Measurements from ENCODE around the gene ST6GALNAC4.

The ST6GALNAC4 gene

DNA sequence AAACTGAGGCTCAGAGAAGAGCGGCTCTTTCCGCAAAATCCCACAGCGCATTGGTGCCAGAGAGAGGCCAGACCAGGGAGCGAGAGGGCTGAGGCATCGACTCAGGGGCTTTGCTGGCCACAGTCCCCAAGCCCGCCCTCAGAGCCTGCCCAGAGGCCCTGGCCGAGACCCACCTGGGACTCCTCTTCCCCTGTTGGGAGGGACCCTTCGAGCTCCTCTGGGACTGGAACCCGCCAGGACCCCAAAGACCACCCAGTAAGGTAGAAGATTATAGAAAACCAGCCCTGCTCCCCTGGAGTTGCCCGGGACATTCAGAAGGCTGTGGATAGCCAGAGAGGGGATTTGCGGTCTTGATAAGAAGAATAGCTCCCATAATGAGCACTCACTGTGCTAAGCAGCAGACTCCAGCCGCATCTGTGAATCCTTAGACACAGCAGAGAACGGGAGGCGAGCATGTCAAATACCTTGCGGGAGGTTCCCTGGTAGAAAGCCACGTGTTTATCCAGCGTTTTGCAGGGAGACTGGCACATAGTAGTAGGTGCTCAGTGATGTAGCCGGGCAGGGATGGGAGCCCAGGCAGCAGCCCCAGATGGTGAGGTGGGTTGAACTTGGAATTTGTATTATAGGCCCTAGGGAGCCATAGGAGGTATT is 38.7 kb downstream of the ST6GALNAC4 start:
- Histone ChIP-seq H2BK12ac (ENCODE audit: low read length) (no peak overlapping the region), H3K9ac (ENCODE audit: low read depth, low read length, poor library complexity) (peak overlapping the region; percentile 83), H3K23ac (ENCODE audit: low read depth, low read length, poor library complexity) (no peak overlapping the region), H2BK5ac (ENCODE audit: low read length) (no peak overlapping the region), H3K4me3 (ENCODE audit: low read length in 2 of 2) (peak overlapping the region; percentile 50 to 76), H2BK120ac (ENCODE audit: low read depth, low read length) (peak overlapping the region; percentile 29), H3K4me2 (ENCODE audit: insufficient read depth, low read length, poor library complexity, severe bottlenecking) (peak overlapping the region; percentile 76), H2AK5ac (ENCODE audit: low read depth, low read length) (no peak overlapping the region), H3K4me1 (ENCODE audit: control insufficient read depth in 2 of 2, insufficient read depth in 1 of 2, low read depth in 1 of 2, low read length in 2 of 2) (peaks cover 15 to 41% of the 10 kb centered on the region in 2 donors), H3K9me3 (replicated peaks in 1 of 2; ENCODE audit: control insufficient read depth in 2 of 2, insufficient read depth in 1 of 2, low read depth in 1 of 2, low read length in 2 of 2) (no peaks in the 10 kb centered on the region), H2AFZ (ENCODE audit: low read length) (peak overlapping the region; percentile 96), H3K79me1 (ENCODE audit: low read depth, low read length) (peaks cover 5% of the 10 kb centered on the region), H2BK15ac (ENCODE audit: low read length) (no peak overlapping the region), H4K8ac (ENCODE audit: low read depth, low read length) (no peak overlapping the region), H3K14ac (ENCODE audit: low read length) (no peak overlapping the region), H3K4ac (ENCODE audit: low read length) (no peak overlapping the region), H4K91ac (ENCODE audit: low read depth, low read length, poor library complexity) (no peak overlapping the region), H3K36me3 (replicated peaks in 1 of 2; ENCODE audit: control insufficient read depth in 2 of 2, insufficient read depth in 2 of 2, low read length in 2 of 2) (no peaks in the 10 kb centered on the region), H3K27me3 (ENCODE audit: control insufficient read depth in 3 of 3, insufficient read depth in 3 of 3, low read depth in 1 of 3, low read length in 3 of 3) (no peaks in the 10 kb centered on the region), H3K27ac (replicated peaks; ENCODE audit: low read length) (no peak overlapping the region), H3K18ac (ENCODE audit: low read length) (peak overlapping the region; percentile 68)
- DNase-seq (ENCODE audit: low spot score), result peak; percentile 46
- WGBS, 2 donors (ENCODE audit: extremely low coverage in 2 of 2, insufficient read length in 2 of 2, insufficient replicate concordance in 1 of 2), result no CpG with 5 or more reads among the region's 18 CpGs

DNA sequence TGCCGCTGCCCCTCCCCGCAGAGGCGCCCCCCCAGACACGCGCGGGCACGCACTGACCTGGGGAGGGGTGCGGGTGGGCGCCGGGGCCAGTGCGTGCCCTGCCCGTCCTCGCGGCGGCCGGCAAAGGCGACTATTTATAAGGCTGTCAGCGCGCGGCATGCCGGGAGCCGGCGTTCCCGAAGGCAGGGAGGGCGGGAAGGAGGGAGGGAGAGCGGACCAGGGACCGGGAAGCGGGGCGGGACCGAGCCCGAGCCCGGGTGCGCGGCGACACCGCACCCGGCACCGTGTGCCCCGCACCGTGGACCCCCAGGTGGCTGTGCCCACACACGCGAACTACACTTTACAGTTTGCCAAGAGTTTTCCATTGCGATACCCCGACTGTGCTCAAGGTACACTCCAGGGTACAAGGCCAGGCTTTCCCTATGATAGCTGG is 39.3 kb downstream of the ST6GALNAC4 start, which contains the start of gene AK1:
Gene AK1 (minus strand): TSS at position 110 of the 433 bp plus-strand sequence. CDS start 3,058 bp downstream, outside the sequence.
- H2AK5ac ChIP-seq (ENCODE audit: low read depth, low read length), result peak within 1 kb of the TSS; percentile 96
- no peak within 1 kb of the TSS for H4K8ac ChIP-seq (ENCODE audit: low read depth, low read length)
- no peaks in the 10 kb centered on the region for H3K27me3 ChIP-seq (ENCODE audit: control insufficient read depth in 3 of 3, insufficient read depth in 3 of 3, low read depth in 1 of 3, low read length in 3 of 3)
- no peaks in the 10 kb centered on the region for H3K36me3 ChIP-seq (replicated peaks in 1 of 2; ENCODE audit: control insufficient read depth in 2 of 2, insufficient read depth in 2 of 2, low read length in 2 of 2)
- peak within 1 kb of the TSS; percentile 50 to 79 for H3K4me3 ChIP-seq (ENCODE audit: low read length in 2 of 2)
- H2BK120ac ChIP-seq (ENCODE audit: low read depth, low read length), result peak within 1 kb of the TSS; percentile 29
- H3K9me3 ChIP-seq (replicated peaks in 1 of 2; ENCODE audit: control insufficient read depth in 2 of 2, insufficient read depth in 1 of 2, low read depth in 1 of 2, low read length in 2 of 2), result no peaks in the 10 kb centered on the region
- H3K27ac ChIP-seq (replicated peaks; ENCODE audit: low read length), result no peak within 1 kb of the TSS
- peaks cover 5% of the 10 kb centered on the region for H3K79me1 ChIP-seq (ENCODE audit: low read depth, low read length)
- H2AFZ ChIP-seq (ENCODE audit: low read length), result peak within 1 kb of the TSS; percentile 96
- H2BK12ac ChIP-seq (ENCODE audit: low read length), result peak within 1 kb of the TSS; percentile 23
- peak; percentile 41 for DNase-seq (ENCODE audit: low spot score)
- H2BK15ac ChIP-seq (ENCODE audit: low read length), result peak within 1 kb of the TSS; percentile 19
- peak within 1 kb of the TSS; percentile 68 for H4K91ac ChIP-seq (ENCODE audit: low read depth, low read length, poor library complexity)
- H3K4me2 ChIP-seq (ENCODE audit: insufficient read depth, low read length, poor library complexity, severe bottlenecking), result peak within 1 kb of the TSS; percentile 76
- H3K14ac ChIP-seq (ENCODE audit: low read length), result peak within 1 kb of the TSS; percentile 64
- peak within 1 kb of the TSS; percentile 95 for H3K18ac ChIP-seq (ENCODE audit: low read length)
- WGBS, 2 donors (ENCODE audit: extremely low coverage in 2 of 2, insufficient read length in 2 of 2, insufficient replicate concordance in 1 of 2), result no CpG with 5 or more reads among the region's 44 CpGs
- H3K23ac ChIP-seq (ENCODE audit: low read depth, low read length, poor library complexity), result peak within 1 kb of the TSS; percentile 75
- H2BK5ac ChIP-seq (ENCODE audit: low read length), result peak within 1 kb of the TSS; percentile 26
- peaks cover 15 to 47% of the 10 kb centered on the region in 2 donors for H3K4me1 ChIP-seq (ENCODE audit: control insufficient read depth in 2 of 2, insufficient read depth in 1 of 2, low read depth in 1 of 2, low read length in 2 of 2)
- no peak within 1 kb of the TSS for H3K4ac ChIP-seq (ENCODE audit: low read length)
- H3K9ac ChIP-seq (ENCODE audit: low read depth, low read length, poor library complexity), result peak within 1 kb of the TSS; percentile 83

DNA sequence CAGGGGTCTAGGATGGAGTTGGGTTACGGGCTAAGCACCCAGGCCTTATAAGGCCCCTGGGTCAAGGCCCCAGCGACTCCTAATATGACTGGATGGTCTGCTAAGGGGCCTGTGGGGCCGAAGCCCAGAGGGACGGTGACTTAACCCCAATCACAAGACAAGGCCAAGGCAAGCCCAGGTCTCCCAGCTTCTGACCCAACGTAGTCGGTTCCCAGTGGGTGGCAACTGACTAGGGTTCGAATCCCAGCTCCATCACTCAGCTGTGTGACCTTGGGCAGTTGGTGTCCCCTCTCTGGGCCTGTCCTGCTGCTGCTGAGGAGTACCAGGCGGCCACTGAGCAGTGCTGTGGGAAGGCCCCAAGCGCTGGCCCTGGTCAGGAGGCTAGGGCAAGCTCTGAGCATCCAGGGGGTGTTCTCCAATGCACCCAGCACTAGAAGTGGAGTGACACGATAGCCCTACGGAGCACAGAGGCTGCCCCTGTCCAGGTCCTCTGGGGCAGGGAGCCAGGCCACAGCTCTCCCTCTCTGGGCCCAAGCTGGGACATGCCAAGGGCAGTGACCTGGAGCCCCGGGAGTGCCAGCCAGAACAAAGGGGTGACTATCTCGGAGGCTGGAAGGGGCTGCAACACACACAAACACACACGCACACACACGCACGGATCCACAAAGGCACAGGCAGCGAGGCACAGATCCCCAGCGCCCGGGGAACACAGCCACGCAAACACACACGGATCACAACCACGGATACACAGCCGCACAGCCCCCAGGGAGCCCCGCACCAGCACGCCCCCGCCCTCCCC is 39.9 kb downstream of the ST6GALNAC4 start:
- no peak overlapping the region for H3K27ac ChIP-seq (replicated peaks; ENCODE audit: low read length)
- no peaks in the 10 kb centered on the region for H3K36me3 ChIP-seq (replicated peaks in 1 of 2; ENCODE audit: control insufficient read depth in 2 of 2, insufficient read depth in 2 of 2, low read length in 2 of 2)
- peak overlapping the region; percentile 83 for H3K9ac ChIP-seq (ENCODE audit: low read depth, low read length, poor library complexity)
- peaks cover 15 to 48% of the 10 kb centered on the region in 2 donors for H3K4me1 ChIP-seq (ENCODE audit: control insufficient read depth in 2 of 2, insufficient read depth in 1 of 2, low read depth in 1 of 2, low read length in 2 of 2)
- peak overlapping the region; percentile 68 for H4K91ac ChIP-seq (ENCODE audit: low read depth, low read length, poor library complexity)
- H3K4me2 ChIP-seq (ENCODE audit: insufficient read depth, low read length, poor library complexity, severe bottlenecking), result peak overlapping the region; percentile 76
- H2BK120ac ChIP-seq (ENCODE audit: low read depth, low read length), result peak overlapping the region; percentile 29
- no CpG with 5 or more reads among the region's 26 CpGs for WGBS, 2 donors (ENCODE audit: extremely low coverage in 2 of 2, insufficient read length in 2 of 2, insufficient replicate concordance in 1 of 2)
- H2BK12ac ChIP-seq (ENCODE audit: low read length), result peak overlapping the region; percentile 23
- H3K27me3 ChIP-seq (ENCODE audit: control insufficient read depth in 3 of 3, insufficient read depth in 3 of 3, low read depth in 1 of 3, low read length in 3 of 3), result no peaks in the 10 kb centered on the region
- H3K14ac ChIP-seq (ENCODE audit: low read length), result peak overlapping the region; percentile 64
- no peaks in the 10 kb centered on the region for H3K9me3 ChIP-seq (replicated peaks in 1 of 2; ENCODE audit: control insufficient read depth in 2 of 2, insufficient read depth in 1 of 2, low read depth in 1 of 2, low read length in 2 of 2)
- H3K23ac ChIP-seq (ENCODE audit: low read depth, low read length, poor library complexity), result peak overlapping the region; percentile 75
- no peak for DNase-seq (ENCODE audit: low spot score)
- H2AFZ ChIP-seq (ENCODE audit: low read length), result peak overlapping the region; percentile 96
- H2BK5ac ChIP-seq (ENCODE audit: low read length), result peak overlapping the region; percentile 26
- no peak overlapping the region for H4K8ac ChIP-seq (ENCODE audit: low read depth, low read length)
- peak overlapping the region; percentile 50 to 79 for H3K4me3 ChIP-seq (ENCODE audit: low read length in 2 of 2)
- H2BK15ac ChIP-seq (ENCODE audit: low read length), result peak overlapping the region; percentile 19
- no peak overlapping the region for H3K4ac ChIP-seq (ENCODE audit: low read length)
- H3K18ac ChIP-seq (ENCODE audit: low read length), result peak overlapping the region; percentile 95
- H2AK5ac ChIP-seq (ENCODE audit: low read depth, low read length), result peak overlapping the region; percentile 91
- peaks cover 5% of the 10 kb centered on the region for H3K79me1 ChIP-seq (ENCODE audit: low read depth, low read length)
